ENCODE measurements around the gene LRRC75A.
"Not testable (repeated sequence)": the region's sequence is repeated elsewhere in the genome, so short reads cannot be mapped to it uniquely, and the experiment has no call there.

LRRC75A gene

GRCh38 chr17:16491703-16492612 lies at the start of gene LRRC75A:
LRRC75A (minus strand) TSS chr17:16492193; CDS start chr17:16491990, 203 bp downstream.
- DNase-seq (ENCODE audit: low read depth in 1 of 2, low spot score in 1 of 2): peak; percentile 15 to 48

DNA sequence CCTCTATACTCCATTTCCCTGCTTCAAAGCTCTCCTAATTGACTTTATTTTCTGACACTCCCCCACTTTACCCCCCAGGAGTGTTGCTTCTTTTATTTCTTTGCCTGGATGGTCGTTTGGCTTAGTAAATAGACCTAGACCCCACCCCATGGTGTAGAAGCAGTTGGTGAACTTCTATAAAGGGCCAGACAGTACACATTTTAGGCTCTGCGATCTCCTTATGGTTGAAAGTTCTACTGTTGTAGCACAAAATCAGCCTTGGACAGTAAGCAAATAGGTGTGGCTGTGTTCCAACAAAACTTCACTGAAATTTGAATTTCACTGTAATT lies 45.1 kb upstream of the LRRC75A start:
- DNase-seq (ENCODE audit: low read depth in 1 of 2, low spot score in 1 of 2): no peak

- DNase-seq (ENCODE audit: low read depth in 1 of 2, low spot score in 1 of 2): no peak
Measured at GRCh38 chr17:16534236-16534635, 42.2 kb upstream of the LRRC75A start.

DNA sequence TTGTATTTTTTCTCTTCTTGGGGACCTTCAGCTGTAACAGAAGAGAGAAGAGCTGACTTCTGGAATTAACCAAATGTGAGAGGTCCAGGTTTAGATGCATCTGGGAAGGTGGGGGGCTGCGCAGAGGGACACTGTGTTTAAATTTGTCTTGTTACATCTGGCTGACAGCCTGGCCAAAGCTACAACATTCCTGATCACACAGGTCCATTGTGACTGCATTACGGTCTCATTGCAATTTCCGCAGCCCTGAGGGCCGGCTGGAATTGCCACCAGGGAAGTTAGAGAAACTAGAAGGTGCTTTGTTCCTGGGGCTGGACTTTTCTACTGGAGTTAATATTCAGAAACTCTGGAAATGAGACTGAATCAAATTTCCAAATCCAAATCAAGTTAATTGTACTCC lies 37.9 kb upstream of the LRRC75A start:
- no peak for DNase-seq (ENCODE audit: low read depth in 1 of 2, low spot score in 1 of 2)

GRCh38 chr17:16527298-16527697 lies 35.3 kb upstream of the LRRC75A start:
- no peak for DNase-seq (ENCODE audit: low read depth in 1 of 2, low spot score in 1 of 2)

DNA sequence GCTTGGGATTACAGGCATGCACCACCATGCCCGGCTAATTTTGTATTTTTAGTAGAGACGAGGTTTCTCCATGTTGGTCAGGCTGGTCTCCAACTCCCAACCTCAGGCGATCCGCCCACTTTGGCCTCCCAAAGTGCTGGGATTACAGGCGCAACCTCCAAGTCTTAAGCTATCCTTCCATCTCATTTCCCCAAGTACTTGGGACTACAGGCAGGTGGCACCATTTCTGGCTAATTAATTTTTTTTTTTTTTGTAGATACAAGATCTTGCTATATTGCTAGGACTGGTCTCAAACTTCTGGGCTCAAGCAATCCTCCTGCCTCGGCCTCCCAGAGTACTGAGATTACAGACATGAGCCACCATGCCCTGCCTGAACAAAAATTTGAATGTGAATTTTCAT lies 33.6 kb upstream of the LRRC75A start:
- DNase-seq (ENCODE audit: low read depth in 1 of 2, low spot score in 1 of 2): not testable (repeated sequence)

DNA sequence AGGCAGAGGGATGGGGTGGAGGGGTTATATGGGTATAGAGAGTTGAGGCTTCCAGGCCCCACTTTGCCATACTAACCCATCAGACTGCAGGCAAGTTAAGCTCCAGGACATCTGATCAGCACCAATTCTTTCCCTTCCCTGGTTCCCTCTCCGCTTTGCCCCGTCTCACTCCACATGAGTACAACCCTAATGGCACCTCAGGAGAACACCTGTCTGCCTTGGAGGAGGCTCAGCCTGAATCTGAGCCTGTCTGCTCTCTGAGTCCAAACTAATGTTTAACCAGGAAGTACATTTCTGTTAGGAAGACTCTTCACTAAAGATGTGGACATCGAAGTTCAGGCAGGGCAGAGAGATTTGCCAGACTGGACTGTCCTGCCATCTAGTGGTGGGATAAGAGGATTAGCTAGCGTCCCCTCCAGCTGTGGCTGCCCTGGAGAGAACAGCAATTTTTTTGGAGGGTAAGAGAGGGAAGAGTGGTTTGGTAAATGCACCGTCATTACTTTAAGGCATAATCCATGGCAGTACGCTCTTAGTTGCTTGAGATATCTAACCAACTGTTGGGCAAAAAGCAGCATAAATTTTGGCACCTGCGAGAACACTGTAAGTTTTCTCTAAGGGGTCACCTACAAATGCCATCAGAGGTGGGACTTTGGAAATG lies 29.2 kb upstream of the LRRC75A start:
- peak in 1 of 2 donors; percentile 29 for DNase-seq (ENCODE audit: low read depth in 1 of 2, low spot score in 1 of 2)

DNA sequence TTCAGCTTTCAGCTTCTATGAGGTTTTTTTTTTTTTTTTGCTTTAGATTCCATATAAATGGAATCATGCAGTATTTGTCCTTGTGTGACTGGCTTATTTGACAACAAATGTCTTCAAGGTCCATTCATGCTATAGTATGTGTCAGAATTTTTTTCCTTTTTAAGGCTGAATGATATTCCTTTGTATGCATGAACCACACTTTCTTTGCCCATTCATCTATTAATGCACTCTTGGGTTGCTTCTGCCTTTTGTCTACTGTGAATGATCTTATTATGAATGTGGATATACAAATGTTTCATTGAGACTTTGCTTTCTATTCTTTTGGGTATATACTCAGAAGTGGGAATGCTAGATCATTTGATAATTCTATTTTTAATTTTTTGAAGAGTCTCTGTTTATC lies 27.0 kb upstream of the LRRC75A start:
- DNase-seq (ENCODE audit: low read depth in 1 of 2, low spot score in 1 of 2): no peak

- DNase-seq (ENCODE audit: low read depth in 1 of 2, low spot score in 1 of 2): no peak
Measured at GRCh38 chr17:16517477-16517876, 25.5 kb upstream of the LRRC75A start.

GRCh38 chr17:16516594-16517051 lies 24.6 kb upstream of the LRRC75A start:
- DNase-seq (ENCODE audit: low read depth in 1 of 2, low spot score in 1 of 2): no peak

DNA sequence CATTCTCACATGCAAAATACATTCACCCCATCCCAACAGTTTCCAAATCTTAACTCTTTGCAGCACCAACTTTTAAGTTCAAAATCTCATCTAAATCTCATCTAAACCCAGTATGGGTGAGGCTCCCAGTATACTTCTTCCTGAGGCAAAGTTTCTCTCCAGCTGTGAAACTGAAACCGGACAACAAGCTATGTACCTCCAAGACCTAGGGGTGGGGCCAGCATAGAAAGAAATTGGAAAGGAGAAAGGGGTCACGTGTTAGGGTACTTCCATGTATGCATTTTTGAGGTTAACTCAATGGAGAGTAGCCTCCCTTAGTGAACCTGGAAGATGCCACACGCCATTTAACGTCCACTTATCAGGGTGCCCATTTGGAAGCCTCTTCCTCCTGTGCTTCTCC lies 23.9 kb upstream of the LRRC75A start:
- DNase-seq (ENCODE audit: low read depth in 1 of 2, low spot score in 1 of 2): no peak

DNA sequence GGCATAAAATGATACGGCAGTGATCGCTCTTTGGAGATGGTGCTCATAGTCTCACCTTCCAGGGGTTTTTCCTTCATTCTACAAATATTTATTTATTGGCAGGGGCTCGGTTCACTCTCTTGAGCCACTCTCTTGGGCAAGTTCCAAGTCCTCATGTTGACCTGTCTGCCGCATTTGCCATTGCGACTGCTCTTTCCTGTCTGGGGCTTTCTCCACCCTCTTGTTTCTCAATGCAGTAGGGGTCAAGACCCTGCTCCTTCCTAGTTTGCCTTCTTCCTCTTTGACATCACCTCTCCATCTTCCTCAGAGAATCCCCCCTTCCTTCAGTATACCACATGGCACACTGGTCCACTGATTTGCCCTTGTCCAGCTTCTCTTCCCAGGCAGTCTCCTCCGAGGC lies 21.9 kb upstream of the LRRC75A start:
- DNase-seq (ENCODE audit: low read depth in 1 of 2, low spot score in 1 of 2): no peak

DNA sequence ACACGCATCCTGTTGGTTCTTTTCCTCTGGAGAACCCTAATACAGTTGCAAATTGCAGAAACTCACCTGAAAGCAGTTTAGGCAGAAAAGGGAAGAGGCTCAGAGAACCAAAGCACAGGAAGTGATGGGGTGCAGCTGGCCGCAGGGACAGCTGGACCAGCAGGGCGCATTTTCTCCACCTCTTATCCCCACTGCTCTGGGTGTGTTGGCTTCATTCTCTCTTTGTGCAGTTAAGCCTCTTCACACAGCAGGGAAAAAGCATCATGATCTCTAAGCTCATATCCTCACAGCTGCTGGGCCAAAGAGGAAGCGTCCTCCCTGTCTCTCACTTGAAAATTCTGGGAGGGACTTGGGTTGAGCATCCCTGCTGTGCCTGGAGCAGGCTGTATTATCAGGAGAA lies 20.0 kb upstream of the LRRC75A start:
- no peak for DNase-seq (ENCODE audit: low read depth in 1 of 2, low spot score in 1 of 2)

GRCh38 chr17:16511593-16511992 lies 19.6 kb upstream of the LRRC75A start:
- no peak for DNase-seq (ENCODE audit: low read depth in 1 of 2, low spot score in 1 of 2)

DNA sequence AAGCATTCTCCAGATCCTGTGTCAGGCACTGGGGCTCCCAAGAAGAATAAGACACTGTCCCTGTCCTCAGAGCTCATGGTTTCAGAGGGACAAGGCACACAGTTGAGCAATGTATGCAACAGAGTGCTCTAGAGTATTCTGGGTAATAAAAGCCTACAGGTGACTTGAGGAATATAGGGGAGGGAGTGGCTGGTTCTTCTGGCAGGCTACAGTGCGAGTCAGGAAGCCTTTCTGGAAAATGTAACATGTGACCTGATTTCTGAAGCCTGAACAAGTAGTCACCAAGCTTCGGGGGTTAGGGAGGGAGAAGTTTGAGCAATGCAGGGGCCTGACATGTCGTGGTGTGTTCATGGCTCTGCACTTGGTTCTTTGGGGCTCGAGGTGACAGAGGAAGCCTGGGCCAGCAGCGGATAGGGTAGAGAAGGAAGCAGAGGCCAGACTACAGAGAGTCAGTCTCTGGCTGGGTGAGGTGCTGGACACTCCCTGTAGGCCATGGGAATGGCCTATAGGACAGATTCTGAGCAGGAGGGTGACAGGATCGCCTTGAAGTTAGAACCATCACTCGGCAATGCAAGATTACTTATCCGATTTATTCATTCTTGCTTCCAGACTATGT lies 16.0 kb upstream of the LRRC75A start:
- no peak for DNase-seq (ENCODE audit: low read depth in 1 of 2, low spot score in 1 of 2)

GRCh38 chr17:16506188-16506587 lies 14.2 kb upstream of the LRRC75A start:
- DNase-seq (ENCODE audit: low read depth in 1 of 2, low spot score in 1 of 2): no peak

DNA sequence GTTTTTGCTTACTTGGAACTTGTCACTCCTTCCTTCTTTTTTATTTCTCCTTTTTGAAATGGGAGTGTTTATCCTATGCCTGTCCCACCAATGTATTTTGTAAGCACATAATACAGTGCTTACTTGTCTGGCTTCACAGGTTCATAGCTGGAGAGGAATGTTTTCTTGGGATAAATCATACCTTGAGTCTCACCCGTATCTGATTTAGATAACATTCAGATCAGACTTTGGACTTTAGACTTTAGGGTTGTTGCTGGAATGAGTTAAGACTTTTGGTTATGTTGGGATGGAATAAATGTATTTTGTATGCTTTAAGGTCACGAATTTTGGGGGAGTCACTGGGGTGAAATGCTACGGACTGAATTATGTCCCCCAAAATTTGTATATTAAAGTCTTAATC lies 13.0 kb upstream of the LRRC75A start:
- no peak for DNase-seq (ENCODE audit: low read depth in 1 of 2, low spot score in 1 of 2)

DNA sequence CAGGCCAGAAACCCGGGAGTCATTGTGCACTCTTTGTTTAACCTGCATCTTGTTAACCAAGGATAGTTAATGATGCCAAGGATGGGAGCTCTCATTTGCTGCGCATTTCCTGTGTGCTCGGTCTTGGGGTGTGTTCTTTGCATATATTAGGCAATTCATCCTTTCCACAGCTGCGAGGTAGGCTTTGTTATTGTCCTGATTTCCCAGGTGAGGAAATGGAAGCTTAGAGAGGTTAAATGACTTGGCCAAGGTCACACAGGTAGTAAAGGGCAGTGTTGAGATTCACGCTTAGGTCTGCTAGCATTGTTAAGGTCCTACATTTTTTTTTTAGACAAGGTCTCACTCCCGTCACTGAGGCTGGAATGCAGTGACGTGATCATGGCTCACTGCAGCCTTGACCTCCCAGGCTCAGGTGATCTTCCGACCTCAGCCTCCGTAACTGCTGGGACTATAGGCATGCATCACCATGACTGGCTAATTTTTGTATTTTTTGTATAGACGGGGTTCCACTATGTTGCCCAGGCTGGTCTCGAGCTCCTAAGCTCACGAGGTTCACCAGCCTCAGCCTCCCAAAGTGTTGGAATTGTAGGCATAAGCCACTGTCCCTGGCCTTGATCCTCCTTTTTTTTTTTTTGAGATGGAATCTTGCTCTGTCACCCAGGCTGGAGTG lies 5.0 kb upstream of the LRRC75A start:
- DNase-seq (ENCODE audit: low read depth in 1 of 2, low spot score in 1 of 2): no peak

GRCh38 chr17:16495980-16496819 lies 4.2 kb upstream of the LRRC75A start:
- no peak for DNase-seq (ENCODE audit: low read depth in 1 of 2, low spot score in 1 of 2)

DNA sequence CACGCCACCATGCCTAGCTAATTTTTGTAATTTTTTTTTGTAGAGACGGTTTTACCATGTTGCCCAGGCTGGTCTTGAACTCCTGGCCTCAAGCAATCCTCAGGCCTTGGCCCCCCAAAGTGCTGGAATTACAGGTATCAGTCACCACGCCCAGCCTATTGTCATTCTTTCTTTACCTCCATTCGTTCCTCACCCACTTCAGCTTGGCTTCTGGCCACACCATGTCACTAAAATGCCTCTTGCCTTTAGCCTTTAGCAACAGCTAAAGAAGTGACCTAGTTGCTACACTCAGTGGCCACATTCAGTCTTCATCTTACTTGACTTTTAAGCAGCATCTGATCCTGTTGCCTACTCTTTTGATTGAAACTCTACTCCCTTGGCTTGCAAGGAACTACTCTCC lies 3.6 kb upstream of the LRRC75A start:
- no peak for DNase-seq (ENCODE audit: low read depth in 1 of 2, low spot score in 1 of 2)

GRCh38 chr17:16494059-16494458 lies 2.1 kb upstream of the LRRC75A start:
- DNase-seq (ENCODE audit: low read depth in 1 of 2, low spot score in 1 of 2): no peak

Measured in activated T-helper 1 cell treated with anti-CD3 and anti-CD28 coated beads, Interleukin-2, amount 50 U/mL, for 16 hours (primary cell).